GM12865 (cell line): ENCODE results near the gene CCDC34.

Source experiments
- DNase-seq: peaks from one replicate; pipeline ENCODE4 v3.0.0; 2010; ENCODE audit warnings: low read depth
- H3K4me3 ChIP-seq: 2 replicates; pipeline ENCODE4 v1.5.1; 2011; ENCODE audit warnings: mild to moderate bottlenecking, low read depth, low read length, control low read depth
- CTCF ChIP-seq: IDR thresholded peaks from 2 replicates; pipeline ENCODE4 v1.5.1; 2011; ENCODE audit warnings: low read length, control low read depth, low read depth, inconsistent platforms; ENCODE audit not compliant: insufficient read depth; ENCODE audit errors: missing control alignments

The CCDC34 gene

GRCh38 chr11:27379449-27379848 is 16.4 kb upstream of the CCDC34 start:
- no peak overlapping the region for H3K4me3 ChIP-seq
- no peak for TF ChIP-seq CTCF
- DNase-seq, result no peak

GRCh38 chr11:27375370-27375769 is 12.4 kb upstream of the CCDC34 start:
- no peak for DNase-seq

GRCh38 chr11:27373856-27374602 is 11.0 kb upstream of the CCDC34 start:
- no peak overlapping the region for H3K4me3 ChIP-seq
- no peak for DNase-seq
- no peak for TF ChIP-seq CTCF

More at GRCh38 chr11:27375370-27375769, 12.4 kb upstream of the CCDC34 start:
- H3K4me3 ChIP-seq, result no peak overlapping the region
- TF ChIP-seq CTCF, result no peak

- no peak overlapping the region for H3K4me3 ChIP-seq
- TF ChIP-seq CTCF, result no peak
- no peak for DNase-seq
Measured at GRCh38 chr11:27373392-27373791, 10.4 kb upstream of the CCDC34 start.

GRCh38 chr11:27372164-27372563 is 9.1 kb upstream of the CCDC34 start:
- DNase-seq, result no peak
- no peak overlapping the region for H3K4me3 ChIP-seq
- no peak for TF ChIP-seq CTCF

GRCh38 chr11:27371489-27371888 is 8.5 kb upstream of the CCDC34 start:
- no peak for DNase-seq
- H3K4me3 ChIP-seq, result no peak overlapping the region
- TF ChIP-seq CTCF, result no peak

- DNase-seq, result no peak
- TF ChIP-seq CTCF, result no peak
- no peak overlapping the region for H3K4me3 ChIP-seq
Measured at GRCh38 chr11:27370374-27370773, 7.4 kb upstream of the CCDC34 start.
